GM18907 (cell line): ENCODE data around the gene ERC1.
A peak's percentile ranks its signal among the peaks of the same experiment; 100 is the strongest.
"Not testable (repeated sequence)": the region's sequence is repeated elsewhere in the genome, so short reads cannot be mapped to it uniquely, and the experiment has no call there.

Experiments used
- ATAC-seq: cut with Tn5 transposase; IDR thresholded peaks from one replicate; pipeline ENCODE4 v1.9.1; 2021; ENCODE audit warnings: mild to moderate bottlenecking, moderate library complexity; ENCODE audit not compliant: unreplicated experiment

Gene ERC1

DNA sequence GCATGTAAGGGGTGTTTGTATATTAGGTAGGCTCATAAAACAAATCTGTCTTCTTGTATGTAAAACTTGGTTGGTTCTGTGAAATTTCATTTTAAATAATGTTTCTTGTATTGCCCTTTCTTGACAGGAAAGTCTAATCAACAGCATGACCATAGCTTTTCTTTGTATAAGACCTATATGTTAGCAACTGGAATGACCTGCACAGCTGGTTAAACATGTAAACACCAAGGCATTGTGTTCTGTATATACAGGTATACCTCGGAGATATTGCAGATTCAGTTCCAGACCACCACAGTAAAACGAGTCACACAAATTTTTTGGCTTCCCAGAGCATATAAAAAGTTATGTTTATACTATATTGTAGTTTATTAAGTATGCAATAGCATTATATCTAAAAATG lies 183.6 kb downstream of the ERC1 start:
- ATAC-seq, result no peak

DNA sequence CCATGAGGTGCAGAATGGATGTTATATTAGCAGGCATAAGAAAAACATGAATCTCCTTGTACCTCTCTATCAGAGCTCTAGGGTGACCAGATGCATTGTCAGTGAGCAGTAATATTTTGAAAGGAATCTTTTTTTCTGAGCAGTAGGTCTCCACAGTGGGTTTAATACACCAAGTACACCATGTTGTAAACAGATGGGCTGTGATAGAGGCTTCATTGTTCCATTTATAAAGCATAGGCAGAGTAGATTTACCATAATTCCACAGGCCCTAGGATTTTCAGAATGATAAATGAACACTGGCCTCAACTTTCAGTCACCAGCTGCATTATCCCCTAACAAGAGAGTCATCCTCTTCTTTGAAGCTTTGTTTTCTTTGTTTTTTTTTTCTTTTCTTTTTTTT lies 185.2 kb downstream of the ERC1 start:
- ATAC-seq, result no peak

- ATAC-seq, result no peak
These were observed 188.1 kb downstream of the ERC1 start for GRCh38 chr12:1179128-1179527.

- ATAC-seq, result no peak
These were observed 191.0 kb downstream of the ERC1 start for GRCh38 chr12:1182069-1182468.

DNA sequence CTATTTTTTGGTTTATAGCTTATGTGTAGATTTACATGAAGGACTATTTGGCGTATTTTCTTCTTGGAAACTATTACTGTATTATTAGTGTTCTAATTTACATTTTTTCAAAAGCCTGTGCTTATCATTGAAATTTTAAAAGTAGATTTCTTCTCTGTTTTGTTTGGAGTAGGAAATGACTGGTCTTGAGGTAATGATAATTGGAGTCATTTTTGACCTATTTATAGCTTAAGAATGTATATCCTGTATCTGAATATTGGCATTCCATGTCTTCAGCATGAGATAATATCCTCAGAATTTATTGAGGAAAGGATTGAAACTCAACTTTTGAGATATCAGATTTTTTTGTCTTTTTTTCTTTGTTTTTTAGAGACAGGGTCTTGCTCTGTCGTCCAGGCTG lies 193.4 kb downstream of the ERC1 start:
- ATAC-seq, result no peak

- no peak for ATAC-seq
These were observed 194.6 kb downstream of the ERC1 start for GRCh38 chr12:1185460-1186182.

- no peak for ATAC-seq
These were observed 195.3 kb downstream of the ERC1 start for GRCh38 chr12:1186298-1186697.

DNA sequence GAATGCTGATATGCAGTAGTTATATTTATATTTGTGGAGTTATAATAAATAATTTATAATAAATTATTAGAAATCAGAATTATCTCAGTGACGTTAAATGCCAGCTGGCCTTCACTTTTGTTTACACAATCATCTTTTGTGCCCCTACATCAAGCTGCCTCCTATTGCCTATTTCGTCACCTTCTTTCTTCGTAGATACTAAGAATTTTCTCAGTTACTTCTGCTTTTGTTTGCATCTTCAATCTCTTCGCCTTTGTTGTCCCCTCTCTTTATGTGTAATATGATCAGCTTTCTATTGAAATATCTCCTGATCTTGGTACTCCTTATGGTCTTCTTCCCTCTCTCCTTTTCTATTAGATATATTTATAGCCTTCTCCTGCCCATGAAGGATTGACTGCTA lies 197.0 kb downstream of the ERC1 start:
- no peak for ATAC-seq

GRCh38 chr12:1189163-1189562 lies 198.1 kb downstream of the ERC1 start:
- no peak for ATAC-seq

- no peak for ATAC-seq
These were observed 204.5 kb downstream of the ERC1 start for GRCh38 chr12:1195513-1195912.

DNA sequence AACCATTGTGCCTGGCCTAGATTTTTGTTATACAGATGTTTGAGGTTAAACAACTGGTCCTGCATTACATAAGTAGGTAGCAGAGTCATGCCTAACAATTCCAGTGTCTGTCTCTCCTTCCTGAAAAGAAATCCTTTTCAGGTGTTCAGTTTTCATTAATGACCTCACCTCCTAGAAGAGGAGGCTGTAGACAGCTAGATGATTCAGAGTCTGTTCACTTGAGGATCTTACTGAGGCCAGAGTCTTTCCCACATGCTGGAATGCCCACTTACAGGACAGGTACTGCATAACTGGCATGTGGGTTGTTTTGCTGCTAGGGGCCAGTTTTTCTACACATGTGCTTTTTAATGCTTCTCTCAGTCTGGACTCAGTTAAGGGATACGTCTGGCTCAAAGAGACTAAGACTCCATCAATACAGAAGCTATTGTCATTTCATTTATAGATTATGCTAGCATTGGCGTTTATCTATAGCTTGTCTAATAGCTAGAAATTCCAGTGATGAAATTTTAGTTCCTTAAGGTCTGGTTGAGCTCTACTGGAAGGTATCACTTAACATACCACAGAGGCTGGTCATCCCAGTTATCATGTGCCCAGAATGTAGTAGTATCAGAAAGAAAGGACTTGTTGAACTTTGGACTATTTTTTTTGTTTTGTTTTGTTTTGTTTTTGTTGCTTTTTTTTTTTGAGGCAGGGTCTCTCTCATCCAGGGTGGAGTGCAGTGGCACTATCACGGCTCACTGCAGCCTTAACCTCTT lies 206.4 kb downstream of the ERC1 start:
- ATAC-seq, result no peak

- ATAC-seq, result not testable (repeated sequence)
These were observed 207.8 kb downstream of the ERC1 start for GRCh38 chr12:1198854-1199253.

- no peak for ATAC-seq
These were observed 208.7 kb downstream of the ERC1 start for GRCh38 chr12:1199700-1200099.

- no peak for ATAC-seq
These were observed 210.0 kb downstream of the ERC1 start for GRCh38 chr12:1201030-1201429.

DNA sequence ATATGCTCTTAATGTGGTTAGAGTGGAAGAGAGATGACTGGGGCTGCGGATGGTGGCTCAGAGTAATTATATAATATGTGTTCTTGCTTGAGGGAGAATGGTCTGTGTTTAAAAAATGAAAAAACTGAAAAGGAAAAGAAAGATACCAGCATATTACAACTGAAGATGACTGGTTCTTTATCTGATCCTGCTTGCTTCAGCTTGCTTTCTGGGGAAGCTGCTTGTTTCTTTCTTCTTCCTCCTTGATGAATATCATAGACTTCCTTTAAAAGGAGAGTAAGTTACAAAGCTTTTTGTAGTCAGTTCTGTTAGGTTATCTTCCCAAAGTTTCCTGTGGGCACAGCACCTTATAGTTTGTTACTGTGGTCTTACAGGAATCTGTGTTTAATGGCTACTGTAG lies 210.9 kb downstream of the ERC1 start:
- ATAC-seq, result no peak

DNA sequence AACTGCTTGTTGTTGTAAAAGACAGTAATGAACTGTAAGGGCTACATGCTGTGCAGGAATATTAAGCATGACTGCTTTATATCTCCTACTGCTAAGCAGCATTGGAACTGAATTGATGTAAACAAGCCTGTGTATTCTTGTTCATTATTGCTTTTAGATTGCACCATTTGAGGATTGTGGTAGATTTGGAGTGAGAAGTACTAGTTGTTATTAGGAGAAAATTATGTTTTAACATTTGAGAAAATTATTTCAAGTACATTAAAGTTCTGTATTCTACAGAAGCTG lies 212.7 kb downstream of the ERC1 start:
- no peak for ATAC-seq

DNA sequence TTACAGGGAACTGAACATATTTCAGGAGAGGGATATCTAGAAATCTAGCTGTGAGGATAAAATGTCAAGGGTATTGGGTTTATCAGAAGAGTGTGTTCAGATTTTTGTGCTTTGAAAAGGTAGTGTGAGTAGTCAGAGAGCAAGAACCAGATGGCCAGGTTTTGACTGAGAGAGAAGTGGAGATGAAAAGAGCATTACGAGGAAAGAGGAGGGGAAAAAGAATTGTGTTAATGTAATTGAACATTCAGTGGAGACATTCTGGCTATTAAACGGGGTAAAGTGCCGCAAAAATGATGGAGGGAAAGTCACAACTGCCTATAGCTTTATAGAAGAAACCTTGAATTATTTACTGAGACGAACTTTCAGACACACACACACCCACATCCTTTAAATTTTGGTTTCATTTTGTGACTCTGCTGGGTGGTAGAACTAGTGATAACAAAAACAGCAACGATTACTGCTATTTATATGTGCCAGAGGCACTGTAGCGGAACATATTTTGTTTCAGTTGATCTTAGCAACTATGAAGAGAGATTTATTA lies 213.6 kb downstream of the ERC1 start:
- ATAC-seq, result peak; percentile 80

GRCh38 chr12:1205512-1206060 lies 214.6 kb downstream of the ERC1 start:
- ATAC-seq, result no peak

DNA sequence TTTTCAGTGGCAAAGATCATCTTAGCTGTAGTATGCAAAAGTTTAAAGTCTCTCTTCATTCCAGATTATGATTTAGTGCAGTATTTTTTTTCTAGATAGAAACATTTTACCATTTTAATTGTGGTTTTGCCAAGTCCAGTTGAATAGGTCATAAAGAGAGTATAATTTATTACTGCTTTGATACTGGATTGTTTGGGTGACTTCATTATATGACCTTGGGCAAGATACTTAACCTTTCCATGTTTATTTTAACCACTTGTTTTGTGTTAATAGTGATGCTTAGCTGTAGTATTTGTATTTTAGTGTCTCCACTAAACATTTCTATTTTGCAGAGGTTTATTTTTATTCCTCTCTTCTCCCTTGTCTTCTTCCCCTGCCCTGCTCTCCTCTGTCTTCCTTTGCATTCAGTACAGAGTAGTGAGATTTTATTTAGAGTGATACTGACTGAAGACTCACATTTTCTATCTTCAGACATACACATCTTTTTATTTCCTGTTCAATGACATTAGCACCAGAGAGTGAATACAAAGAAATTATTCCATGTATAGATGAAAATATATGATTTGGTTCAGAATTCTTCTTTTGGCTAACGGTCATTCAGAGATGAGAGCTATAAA lies 215.2 kb downstream of the ERC1 start:
- no peak for ATAC-seq

GRCh38 chr12:1207276-1207675 lies 216.3 kb downstream of the ERC1 start:
- ATAC-seq, result no peak

DNA sequence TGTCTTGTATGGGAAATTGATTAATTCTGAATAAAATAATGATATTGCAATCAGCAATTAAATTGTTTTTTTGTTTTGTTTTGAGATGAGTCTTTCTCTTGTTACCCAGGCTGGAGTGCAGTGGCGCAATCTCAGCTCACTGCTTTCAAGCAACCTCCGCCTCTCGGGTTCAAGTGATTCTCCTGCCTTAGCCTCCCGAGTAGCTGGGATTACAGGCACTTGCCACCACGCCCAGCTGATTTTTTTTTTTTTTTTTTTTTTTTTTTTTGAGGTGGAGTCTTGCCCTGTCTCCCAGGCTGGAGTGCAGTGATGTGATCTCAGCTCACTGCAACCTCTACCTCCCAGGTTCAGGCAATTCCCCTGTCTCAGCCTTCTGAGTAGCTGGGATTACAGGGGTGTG lies 217.7 kb downstream of the ERC1 start:
- ATAC-seq, result not testable (repeated sequence)

- no peak for ATAC-seq
These were observed 221.5 kb downstream of the ERC1 start for GRCh38 chr12:1212526-1212925.
